Stimulated activated memory B cell treated with anti-CD40 and anti-IgM and Interleukin-4, amounts not matched to agents 10 μg/mL and 1 μg/mL and 100 μg/mL, for 72 hours (primary cell): ENCODE measurements around the gene SOX12.

Experiments used
- ATAC-seq: fragments of 150-1000 bp; cut with Tn5 transposase; 2 replicates; pipeline ENCODE4 v1.10.0; 2021
- H3K27ac Mint-ChIP-seq: one replicate; pipeline ENCODE4 v1.8.0; 2022; ENCODE audit warnings: mild to moderate bottlenecking, mixed read lengths
- H3K27me3 Mint-ChIP-seq: one replicate; pipeline ENCODE4 v1.8.0; 2022; ENCODE audit warnings: mixed read lengths
- H3K36me3 Mint-ChIP-seq: one replicate; pipeline ENCODE4 v1.8.0; 2022; ENCODE audit warnings: mixed read lengths
- H3K4me1 Mint-ChIP-seq: one replicate; pipeline ENCODE4 v1.8.0; 2022; ENCODE audit warnings: mixed read lengths
- H3K4me3 Mint-ChIP-seq: one replicate; pipeline ENCODE4 v1.8.0; 2022; ENCODE audit warnings: mild to moderate bottlenecking, moderate library complexity, mixed read lengths
- H3K9me3 Mint-ChIP-seq: one replicate; pipeline ENCODE4 v1.8.0; 2022; ENCODE audit warnings: mixed read lengths

The SOX12 gene

DNA sequence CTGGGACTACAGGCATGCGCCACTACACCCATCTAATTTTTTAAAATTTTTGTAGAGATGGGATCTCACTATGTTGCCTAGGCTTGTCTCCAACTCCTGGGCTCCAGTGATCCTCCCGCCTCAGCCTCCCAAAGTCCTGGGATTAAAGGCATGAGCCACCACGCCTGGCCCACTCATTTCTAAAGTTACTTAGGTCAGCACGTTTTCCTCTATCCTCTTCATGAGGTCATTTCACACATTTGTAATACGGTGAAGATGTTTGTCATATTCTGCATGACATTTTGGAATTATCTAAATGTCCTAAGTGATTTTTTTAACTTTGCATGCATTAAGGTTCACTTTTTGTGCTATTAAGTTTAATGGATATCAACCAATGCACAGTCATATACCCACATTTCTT is 11.9 kb upstream of the SOX12 start:
- H3K36me3 Mint-ChIP-seq = peaks cover 12% of the 10 kb centered on the region
- peaks cover 13% of the 10 kb centered on the region for H3K4me1 Mint-ChIP-seq
- no peak overlapping the region for H3K27ac Mint-ChIP-seq
- peaks cover 2% of the 10 kb centered on the region for H3K9me3 Mint-ChIP-seq
- ATAC-seq = no peak
- H3K4me3 Mint-ChIP-seq = no peak overlapping the region
- no peaks in the 10 kb centered on the region for H3K27me3 Mint-ChIP-seq

DNA sequence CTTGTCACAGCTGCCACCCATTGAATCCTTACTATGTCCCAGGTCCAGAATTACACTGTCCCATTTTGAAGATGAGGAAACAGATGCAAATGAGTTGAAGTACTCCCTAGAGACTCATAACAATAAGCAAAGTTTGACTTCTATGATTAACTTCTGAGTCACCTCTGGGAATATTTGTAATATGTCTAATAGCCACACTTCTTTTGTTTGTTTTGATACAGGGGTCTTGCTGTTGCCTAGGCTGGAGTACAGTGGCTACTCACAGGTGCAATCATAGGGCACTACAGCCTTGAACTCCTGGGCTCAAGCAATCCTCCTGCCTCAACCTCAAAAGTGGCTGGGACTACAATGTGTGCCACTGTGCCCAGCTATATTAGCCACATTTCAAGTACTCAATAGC is 11.4 kb upstream of the SOX12 start:
- Mint-ChIP-seq H3K27ac (no peak overlapping the region), H3K36me3 (peaks cover 12% of the 10 kb centered on the region), H3K9me3 (peaks cover 2% of the 10 kb centered on the region), H3K4me1 (peaks cover 13% of the 10 kb centered on the region), H3K27me3 (no peaks in the 10 kb centered on the region), H3K4me3 (no peak overlapping the region)
- no peak for ATAC-seq

DNA sequence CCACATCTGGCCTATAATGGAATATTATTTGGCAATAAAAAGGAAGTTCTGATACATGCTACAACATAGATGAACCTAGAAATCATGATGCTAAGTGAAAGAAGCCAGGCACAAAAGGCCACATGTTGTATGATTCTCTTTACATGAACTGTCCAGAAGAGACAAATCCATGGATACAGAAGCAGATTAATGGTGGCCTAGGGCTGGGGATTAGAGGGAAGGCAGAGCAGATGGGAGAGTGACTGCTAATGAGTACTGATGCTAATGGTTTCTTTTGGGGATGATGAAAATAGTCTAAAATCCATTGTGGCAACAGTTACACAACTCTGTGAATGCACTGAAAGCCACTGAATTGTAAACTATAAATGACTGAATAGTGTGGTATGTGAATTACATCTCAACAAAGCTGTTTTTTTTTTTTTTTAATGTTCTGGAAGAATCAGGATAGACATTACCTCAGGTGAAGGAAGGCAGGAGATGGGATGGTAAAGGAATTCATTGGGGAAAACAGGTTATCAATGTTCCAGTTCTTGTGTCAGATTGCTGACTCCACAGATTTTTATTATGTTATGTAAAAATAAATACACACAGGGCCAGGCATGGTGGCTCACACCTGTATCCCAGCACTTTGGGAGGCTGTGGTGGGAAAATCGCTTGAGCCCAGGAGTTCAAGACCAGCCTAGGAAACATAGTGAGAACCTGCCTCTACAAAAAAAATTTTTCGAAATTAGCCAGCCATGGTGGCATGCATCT is 8.9 kb upstream of the SOX12 start:
- Mint-ChIP-seq H3K4me1 (no peaks in the 10 kb centered on the region), H3K27me3 (no peaks in the 10 kb centered on the region), H3K4me3 (no peak overlapping the region), H3K9me3 (peaks cover 2% of the 10 kb centered on the region), H3K36me3 (peaks cover 27% of the 10 kb centered on the region), H3K27ac (no peak overlapping the region)
- no peak for ATAC-seq

DNA sequence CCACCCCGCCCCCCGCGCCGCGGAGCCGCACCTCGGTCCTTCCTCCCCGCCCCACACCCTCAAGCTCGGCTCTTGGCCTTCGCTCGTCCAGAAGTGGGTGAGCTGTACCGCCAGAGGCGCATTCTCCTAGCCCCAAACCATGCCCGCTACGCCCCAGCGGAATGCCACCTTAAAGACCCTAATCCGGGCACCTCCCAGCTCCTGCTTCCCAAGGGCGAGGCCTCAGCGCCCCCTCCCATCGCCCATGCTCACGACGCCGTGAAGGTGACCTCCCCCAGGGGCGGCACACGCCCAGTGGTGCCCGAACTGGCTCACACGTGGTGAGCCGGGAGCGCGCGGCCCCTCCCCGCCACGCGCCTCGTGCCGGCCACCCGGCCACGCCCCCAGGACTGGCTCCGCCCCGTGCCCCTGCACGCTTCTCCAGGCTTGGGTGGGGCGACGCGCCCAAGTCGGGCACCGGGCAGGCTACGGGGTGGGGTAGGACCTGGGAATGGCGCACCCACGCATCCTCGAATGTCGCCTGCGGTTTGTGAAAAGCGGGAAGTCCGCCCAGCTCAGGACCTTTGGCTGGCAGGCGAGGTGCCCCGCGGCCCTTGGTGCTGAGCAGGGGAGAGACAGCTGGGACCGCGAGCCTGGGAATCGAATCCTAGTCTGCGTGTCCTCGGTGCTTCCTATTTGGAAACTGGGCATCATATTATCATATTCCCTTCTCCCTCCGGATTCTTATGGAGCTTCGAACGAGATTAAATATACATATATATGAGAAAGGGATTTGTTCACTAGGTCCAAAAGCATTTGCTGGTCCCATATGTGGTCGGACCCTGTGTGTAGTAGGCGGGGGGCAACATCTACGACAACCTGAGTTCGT is 941 bp upstream of the SOX12 start:
- peak; percentile 82 for ATAC-seq
- Mint-ChIP-seq H3K9me3 (no peaks in the 10 kb centered on the region), H3K4me3 (peak overlapping the region; percentile 90), H3K27ac (peak overlapping the region; percentile 85), H3K36me3 (peaks cover 18% of the 10 kb centered on the region), H3K27me3 (no peaks in the 10 kb centered on the region), H3K4me1 (peaks cover 39% of the 10 kb centered on the region)

DNA sequence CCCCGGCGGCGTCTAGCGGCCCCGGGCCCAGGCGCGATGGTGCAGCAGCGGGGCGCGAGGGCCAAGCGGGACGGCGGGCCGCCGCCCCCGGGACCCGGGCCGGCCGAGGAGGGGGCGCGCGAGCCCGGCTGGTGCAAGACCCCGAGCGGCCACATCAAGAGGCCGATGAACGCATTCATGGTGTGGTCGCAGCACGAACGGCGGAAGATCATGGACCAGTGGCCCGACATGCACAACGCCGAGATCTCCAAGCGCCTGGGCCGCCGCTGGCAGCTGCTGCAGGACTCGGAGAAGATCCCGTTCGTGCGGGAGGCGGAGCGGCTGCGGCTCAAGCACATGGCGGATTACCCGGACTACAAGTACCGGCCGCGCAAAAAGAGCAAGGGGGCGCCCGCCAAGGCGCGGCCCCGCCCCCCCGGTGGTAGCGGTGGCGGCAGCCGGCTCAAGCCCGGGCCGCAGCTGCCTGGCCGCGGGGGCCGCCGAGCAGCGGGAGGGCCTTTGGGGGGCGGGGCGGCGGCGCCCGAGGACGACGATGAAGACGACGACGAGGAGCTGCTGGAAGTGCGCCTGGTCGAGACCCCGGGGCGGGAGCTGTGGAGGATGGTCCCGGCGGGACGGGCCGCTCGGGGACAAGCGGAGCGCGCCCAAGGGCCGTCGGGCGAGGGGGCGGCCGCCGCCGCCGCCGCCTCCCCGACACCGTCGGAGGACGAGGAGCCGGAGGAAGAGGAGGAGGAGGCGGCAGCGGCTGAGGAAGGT is 715 bp downstream of the SOX12 start:
- no peaks in the 10 kb centered on the region for H3K27me3 Mint-ChIP-seq
- peaks cover 6% of the 10 kb centered on the region for H3K36me3 Mint-ChIP-seq
- peak overlapping the region; percentile 93 for H3K4me3 Mint-ChIP-seq
- ATAC-seq = peak; percentile 26
- H3K4me1 Mint-ChIP-seq = peaks cover 52% of the 10 kb centered on the region
- H3K27ac Mint-ChIP-seq = peak overlapping the region; percentile 72
- H3K9me3 Mint-ChIP-seq = no peaks in the 10 kb centered on the region

DNA sequence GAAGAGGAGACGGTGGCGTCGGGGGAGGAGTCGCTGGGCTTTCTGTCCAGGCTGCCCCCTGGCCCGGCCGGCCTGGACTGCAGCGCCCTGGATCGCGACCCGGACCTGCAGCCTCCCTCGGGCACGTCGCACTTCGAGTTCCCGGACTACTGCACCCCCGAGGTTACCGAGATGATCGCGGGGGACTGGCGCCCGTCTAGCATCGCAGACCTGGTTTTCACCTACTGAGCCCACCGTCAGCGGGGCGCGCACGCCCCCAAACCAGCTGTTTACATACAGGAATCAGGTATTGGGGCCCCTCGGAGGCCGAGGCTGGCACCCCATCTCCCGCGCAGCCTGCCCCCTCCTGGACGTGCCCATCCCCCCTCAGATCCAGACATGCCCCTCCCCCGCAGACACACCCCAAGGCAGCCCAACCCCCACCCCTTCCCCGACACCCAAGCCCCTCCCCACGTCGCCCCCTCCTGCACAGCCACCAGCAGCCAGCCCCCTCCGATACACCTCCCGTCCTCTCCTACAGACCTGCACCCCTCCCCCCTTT is 1.4 kb downstream of the SOX12 start:
- Mint-ChIP-seq H3K9me3 (no peaks in the 10 kb centered on the region), H3K36me3 (peaks cover under 1% of the 10 kb centered on the region), H3K27me3 (no peaks in the 10 kb centered on the region), H3K4me3 (peak overlapping the region; percentile 93), H3K27ac (peak overlapping the region; percentile 65), H3K4me1 (peaks cover 52% of the 10 kb centered on the region)
- ATAC-seq = no peak

DNA sequence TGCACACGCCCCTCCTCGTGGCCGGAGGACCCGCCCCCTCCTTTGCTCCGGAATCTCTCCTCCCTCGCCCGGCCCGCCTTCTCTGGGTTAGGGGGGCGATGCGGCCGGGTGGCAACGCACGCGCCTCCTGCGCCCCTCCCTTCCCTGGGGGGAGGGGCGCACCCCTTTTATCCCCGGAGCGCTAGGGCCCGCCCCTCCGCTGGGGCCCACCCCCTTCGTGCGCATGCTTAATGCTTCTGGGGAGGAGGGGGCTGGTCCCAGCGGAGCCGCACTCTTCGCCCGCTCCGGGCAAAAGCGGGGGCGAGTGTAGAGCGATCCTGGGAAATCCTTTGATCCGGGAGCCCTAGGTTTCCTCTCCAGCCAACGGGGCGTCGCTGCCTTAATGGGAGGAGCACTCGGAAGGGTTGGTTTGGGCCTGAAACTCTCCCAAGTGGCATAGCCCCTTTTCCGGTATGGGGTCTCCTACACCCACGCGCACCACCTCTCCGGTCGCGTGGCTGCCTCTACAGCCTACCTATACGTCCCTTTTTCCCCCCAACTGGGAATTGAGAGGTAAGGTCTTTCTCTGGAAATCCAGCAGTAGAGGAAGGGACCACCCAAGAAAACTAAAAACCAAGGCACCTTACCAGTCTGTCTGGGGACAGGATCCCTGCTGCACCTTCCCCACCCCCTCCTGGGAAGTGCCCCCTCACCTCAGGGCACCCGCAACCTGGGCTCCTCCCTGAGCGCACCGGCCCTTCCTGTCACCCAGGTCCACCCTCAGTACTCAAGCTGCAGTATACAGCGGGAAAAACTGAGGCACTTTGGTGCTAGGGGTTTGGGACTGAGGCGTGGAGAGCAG is 2.1 kb downstream of the SOX12 start:
- Mint-ChIP-seq H3K36me3 (no peaks in the 10 kb centered on the region), H3K27ac (peak overlapping the region; percentile 65), H3K27me3 (no peaks in the 10 kb centered on the region), H3K9me3 (no peaks in the 10 kb centered on the region), H3K4me3 (peak overlapping the region; percentile 93), H3K4me1 (peaks cover 52% of the 10 kb centered on the region)
- ATAC-seq = peak; percentile 0

DNA sequence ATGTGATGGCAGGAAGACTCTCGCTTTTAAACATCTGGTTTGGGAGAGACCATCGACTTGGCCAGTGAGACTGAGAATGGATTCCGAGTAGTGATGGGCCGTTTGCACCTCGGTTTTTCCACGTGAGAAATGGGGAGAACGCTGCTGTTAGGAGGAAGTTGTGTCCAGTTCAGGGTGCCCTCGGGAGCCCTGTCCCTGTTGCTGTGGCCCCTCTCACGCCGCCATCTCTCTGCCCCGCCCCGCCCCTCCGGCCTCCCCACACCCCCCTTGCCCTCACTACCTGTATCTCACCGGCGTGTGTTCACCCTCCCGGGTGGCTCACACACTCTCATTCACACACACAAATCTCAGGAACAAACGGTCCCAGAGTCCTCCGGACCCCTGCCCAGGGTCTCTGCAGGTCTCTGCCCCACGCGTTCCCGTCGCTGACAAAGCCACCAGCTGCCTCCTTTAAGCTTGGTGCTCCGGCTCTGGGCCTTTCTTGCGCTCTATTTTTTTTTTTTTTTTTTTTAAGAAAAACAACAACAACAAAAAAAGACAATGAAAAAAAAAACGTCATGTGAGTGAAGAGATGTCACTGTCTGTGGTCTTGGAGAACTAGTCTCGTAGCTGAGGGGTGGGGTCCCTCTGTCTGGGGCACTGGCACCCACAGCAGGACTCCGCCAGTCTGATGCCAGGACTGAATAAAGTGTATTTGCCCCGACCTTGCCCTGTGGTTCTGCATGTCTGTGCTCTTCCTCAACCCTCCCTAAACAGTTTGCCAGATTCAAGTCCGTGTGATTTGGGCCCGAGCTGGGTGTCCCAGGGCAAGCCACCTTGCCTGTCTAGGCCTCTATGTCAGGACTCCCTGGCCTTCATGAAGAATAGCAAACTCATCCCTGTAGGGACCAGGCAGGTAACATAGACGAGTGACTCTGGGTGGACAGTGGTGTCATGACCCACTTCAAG is 2.9 kb downstream of the SOX12 start:
- no peaks in the 10 kb centered on the region for H3K36me3 Mint-ChIP-seq
- no peak for ATAC-seq
- peak overlapping the region; percentile 65 for H3K27ac Mint-ChIP-seq
- no peaks in the 10 kb centered on the region for H3K9me3 Mint-ChIP-seq
- H3K4me3 Mint-ChIP-seq = peak overlapping the region; percentile 93
- H3K27me3 Mint-ChIP-seq = no peaks in the 10 kb centered on the region
- H3K4me1 Mint-ChIP-seq = peaks cover 52% of the 10 kb centered on the region

DNA sequence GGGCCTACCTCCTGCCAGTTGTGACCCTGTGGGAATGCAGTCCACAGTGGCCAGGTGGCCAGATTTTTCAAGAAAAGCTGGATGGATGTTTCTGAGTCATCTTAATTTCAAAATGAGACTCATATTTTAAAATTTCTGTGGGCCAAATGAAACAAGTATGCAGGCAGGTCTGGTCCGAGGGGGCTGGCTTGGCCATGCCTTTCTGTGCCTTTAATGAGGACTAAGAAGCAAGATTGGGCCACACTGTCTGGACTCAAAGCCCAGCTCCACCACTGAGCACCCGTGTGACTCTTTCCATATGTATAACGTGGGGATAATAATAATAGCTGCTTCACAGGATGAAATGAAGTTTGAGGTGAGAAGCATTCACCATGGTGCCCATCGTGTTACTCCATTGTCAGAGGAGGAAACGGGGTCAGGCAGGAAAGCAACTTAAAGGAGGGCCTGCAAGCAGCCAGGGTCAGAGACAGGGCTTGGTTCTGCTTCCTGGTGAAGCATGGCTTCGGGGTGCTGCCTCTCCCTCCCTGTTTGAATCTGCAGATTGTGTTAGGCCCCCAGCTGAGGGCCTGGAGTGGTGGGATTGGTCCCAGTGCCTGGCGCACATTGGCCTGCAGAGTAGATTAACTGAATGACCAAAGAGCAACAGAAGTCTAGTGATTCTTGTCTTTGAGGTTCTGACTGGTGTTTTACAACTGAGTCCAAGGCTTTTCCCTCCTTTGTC is 3.8 kb downstream of the SOX12 start:
- Mint-ChIP-seq H3K9me3 (no peaks in the 10 kb centered on the region), H3K4me1 (peaks cover 46% of the 10 kb centered on the region), H3K36me3 (peaks cover under 1% of the 10 kb centered on the region), H3K27ac (peak overlapping the region; percentile 7), H3K27me3 (no peaks in the 10 kb centered on the region), H3K4me3 (no peak overlapping the region)
- ATAC-seq = no peak

DNA sequence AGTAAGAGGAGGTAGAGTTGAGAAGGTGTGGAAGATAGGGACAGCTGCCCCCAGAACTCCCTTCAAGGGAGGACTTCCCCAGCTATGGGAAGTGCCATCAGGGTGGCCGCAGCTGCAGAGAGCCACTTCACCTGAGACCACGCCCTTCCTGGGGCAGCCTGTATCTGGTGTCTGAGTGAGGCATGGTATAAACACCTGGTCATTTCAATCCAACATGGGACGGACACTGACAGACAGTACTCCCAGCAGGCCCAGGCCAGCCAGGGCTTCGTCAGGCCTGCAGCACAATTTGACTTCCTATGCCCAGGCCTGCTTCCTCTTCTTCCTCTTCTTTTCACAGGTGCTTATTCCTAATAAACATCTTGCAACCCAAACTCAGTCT is 4.5 kb downstream of the SOX12 start:
- ATAC-seq = no peak
- peaks cover 39% of the 10 kb centered on the region for H3K4me1 Mint-ChIP-seq
- H3K9me3 Mint-ChIP-seq = no peaks in the 10 kb centered on the region
- no peak overlapping the region for H3K4me3 Mint-ChIP-seq
- H3K27ac Mint-ChIP-seq = peak overlapping the region; percentile 7
- no peaks in the 10 kb centered on the region for H3K27me3 Mint-ChIP-seq
- H3K36me3 Mint-ChIP-seq = peaks cover 5% of the 10 kb centered on the region

DNA sequence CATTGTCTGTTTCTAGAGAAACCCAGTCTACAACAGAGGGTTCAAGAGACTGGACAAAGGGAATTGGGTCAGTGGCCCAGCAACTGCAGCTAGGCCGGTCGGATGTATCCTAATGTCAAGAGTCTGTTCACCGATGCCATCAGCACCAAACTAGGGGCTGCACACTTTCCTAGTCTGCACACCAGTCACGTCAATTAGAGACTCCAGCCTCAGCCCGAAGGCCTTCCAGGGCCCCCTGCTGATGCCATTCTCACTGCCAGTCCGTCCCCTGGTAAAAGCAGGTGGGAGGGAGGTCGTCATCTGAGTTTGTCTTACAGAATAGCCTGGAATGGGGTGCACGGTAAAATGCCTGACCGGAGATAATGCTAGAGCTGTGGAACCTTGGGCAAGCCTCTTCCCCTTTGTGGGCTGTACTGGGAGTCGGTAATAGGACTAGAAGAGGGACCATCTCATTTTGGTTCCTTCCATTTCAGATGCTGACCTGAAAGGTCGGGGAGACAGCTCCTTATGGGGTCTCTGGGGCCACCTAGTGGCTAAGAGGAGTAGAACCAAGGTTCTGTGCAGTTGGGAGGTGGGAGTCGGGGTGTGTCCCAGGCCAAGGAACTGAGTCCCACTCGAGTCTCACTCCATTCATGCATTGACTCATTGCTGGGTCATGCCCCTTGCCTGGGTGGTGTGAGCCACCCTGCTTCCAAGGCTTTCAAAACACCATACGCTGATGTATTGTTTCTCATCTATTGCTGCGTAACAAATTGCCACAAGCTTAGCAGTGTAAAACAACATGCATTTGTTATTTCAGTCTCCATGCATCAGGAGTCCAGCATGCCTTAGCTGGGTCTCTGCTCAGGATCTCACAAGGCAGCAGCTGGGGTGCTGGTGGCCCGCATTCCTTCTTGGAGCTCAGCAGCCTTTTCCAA is 5.1 kb downstream of the SOX12 start:
- H3K27ac Mint-ChIP-seq = peak overlapping the region; percentile 7
- no peak overlapping the region for H3K4me3 Mint-ChIP-seq
- H3K4me1 Mint-ChIP-seq = peaks cover 36% of the 10 kb centered on the region
- peaks cover 5% of the 10 kb centered on the region for H3K36me3 Mint-ChIP-seq
- H3K27me3 Mint-ChIP-seq = no peaks in the 10 kb centered on the region
- ATAC-seq = peak; percentile 63
- H3K9me3 Mint-ChIP-seq = no peaks in the 10 kb centered on the region

DNA sequence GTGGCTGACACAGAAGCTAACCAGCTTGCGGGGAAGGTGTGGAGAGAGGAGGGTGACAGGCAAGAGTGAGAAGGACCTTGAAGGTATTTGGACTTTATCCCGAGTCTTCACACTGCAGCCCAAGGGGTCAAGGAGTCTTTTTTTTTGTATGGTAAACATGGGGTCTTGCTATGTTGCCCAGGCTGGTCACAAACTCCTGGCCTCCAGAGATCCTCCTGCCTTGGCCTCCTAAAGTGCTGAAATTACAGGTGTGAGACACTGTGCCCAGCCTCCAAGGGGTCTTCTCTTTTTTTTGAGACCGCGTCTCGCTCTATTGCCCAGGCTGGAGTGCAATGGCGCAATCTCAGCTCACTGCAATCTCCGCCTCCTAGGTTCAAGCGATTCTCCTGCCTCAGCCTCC is 9.2 kb downstream of the SOX12 start:
- Mint-ChIP-seq H3K36me3 (peaks cover 5% of the 10 kb centered on the region), H3K4me1 (peaks cover 25% of the 10 kb centered on the region), H3K27ac (no peak overlapping the region), H3K9me3 (no peaks in the 10 kb centered on the region), H3K27me3 (no peaks in the 10 kb centered on the region), H3K4me3 (no peak overlapping the region)
- ATAC-seq = no peak
